Hepatocyte (in vitro differentiated cells): ENCODE measurements around the gene MFAP3. TPM values are rescaled to one million over a fixed set of nuclear protein-coding genes. Genes with fewer than 3 reads are reported as not detected.

Experiments used
- DNase-seq: peaks from one replicate; pipeline ENCODE4 v3.0.0-alpha.2; 2016; ENCODE audit warnings: low spot score
- H2AFZ ChIP-seq: fragments of 200-600 bp; sonication (generic); 2 replicates; pipeline ENCODE4 v1.6.0; 2016; ENCODE audit warnings: antibody characterized with exemption, mild to moderate bottlenecking
- H3K27ac ChIP-seq: fragments of 200-600 bp; sonication (generic); 2 replicates; pipeline ENCODE4 v1.5.1; 2016; ENCODE audit warnings: mild to moderate bottlenecking
- H3K27me3 ChIP-seq: fragments of 200-600 bp; sonication (generic); 2 replicates; pipeline ENCODE4 v1.6.1; 2016
- H3K36me3 ChIP-seq: fragments of 200-600 bp; sonication (generic); replicated peaks from 2 replicates; pipeline ENCODE4 v1.5.1; 2016; ENCODE audit warnings: low read depth; ENCODE audit not compliant: insufficient read depth
- H3K4me1 ChIP-seq: fragments of 200-600 bp; sonication (generic); 2 replicates; pipeline ENCODE4 v1.5.1; 2016; ENCODE audit warnings: mild to moderate bottlenecking, moderate library complexity; ENCODE audit not compliant: insufficient read depth
- H3K4me2 ChIP-seq: fragments of 200-600 bp; sonication (generic); 2 replicates; pipeline ENCODE4 v1.6.0; 2016
- H3K4me3 ChIP-seq: fragments of 200-600 bp; sonication (generic); 2 replicates; pipeline ENCODE4 v1.5.1; 2016; ENCODE audit warnings: mild to moderate bottlenecking
- H3K79me2 ChIP-seq: fragments of 200-600 bp; sonication (generic); 2 replicates; pipeline ENCODE4 v1.6.0; 2017; ENCODE audit warnings: mild to moderate bottlenecking
- H3K9me2 ChIP-seq: fragments of 200-600 bp; sonication (generic); replicated peaks from 2 replicates; pipeline ENCODE4 v1.6.0; 2017; ENCODE audit warnings: mild to moderate bottlenecking; ENCODE audit not compliant: insufficient read depth
- H3K9me3 ChIP-seq: fragments of 200-600 bp; sonication (generic); 2 replicates; pipeline ENCODE4 v1.5.1; 2016; ENCODE audit warnings: low read depth, mild to moderate bottlenecking
- H4K20me1 ChIP-seq: fragments of 200-600 bp; sonication (generic); 2 replicates; pipeline ENCODE4 v1.6.0; 2016; ENCODE audit warnings: mild to moderate bottlenecking; ENCODE audit not compliant: insufficient read depth, poor library complexity, severe bottlenecking
- EZH2 ChIP-seq: fragments of 200-600 bp; sonication (generic); IDR thresholded peaks from 2 replicates; pipeline ENCODE4 v1.6.1; 2016; ENCODE audit warnings: antibody characterized with exemption, mild to moderate bottlenecking, borderline replicate concordance
- EZH2phosphoT487 ChIP-seq: fragments of 200-600 bp; sonication (generic); IDR thresholded peaks from one replicate; pipeline ENCODE4 v1.6.1; 2018; ENCODE audit warnings: antibody characterized with exemption, mild to moderate bottlenecking, low read depth, moderate library complexity; ENCODE audit not compliant: unreplicated experiment, severe bottlenecking
- WGBS: methylation state at CpG from one replicate; pipeline ENCODE4 v1.1.6; 2016; ENCODE audit warnings: low lambda C conversion rate; ENCODE audit errors: missing lambda C conversion rate; 5-methylcytosine and 5-hydroxymethylcytosine counted together
- polyA plus RNA-seq: library from polyadenylated mRNA; unstranded; fragments of >200 nt; fragmentation: Nextera tagmentation; extraction: Ambion mirVana; gene quantifications from 2 replicates; pipeline ENCODE4 v1.2.1, GENCODE V29; 2016
- total RNA-seq: library from RNA; depleted of rRNA; stranded (reverse); fragments of >200 nt; gene quantifications from 2 replicates; pipeline ENCODE4 v1.2.3, GENCODE V29; 2014
- TF ChIP-seq, protein P1 (sequence below): fragments of 200-600 bp; sonication (generic); IDR thresholded peaks from 2 replicates; pipeline ENCODE4 v1.5.1; 2016; ENCODE audit warnings: antibody characterized with exemption, mild to moderate bottlenecking; ENCODE audit not compliant: poor library complexity

MFAP3 gene
- total and polyA plus RNA-seq, 2 experiments from 2014 or later, result 14.4 to 65.4 TPM

DNA sequence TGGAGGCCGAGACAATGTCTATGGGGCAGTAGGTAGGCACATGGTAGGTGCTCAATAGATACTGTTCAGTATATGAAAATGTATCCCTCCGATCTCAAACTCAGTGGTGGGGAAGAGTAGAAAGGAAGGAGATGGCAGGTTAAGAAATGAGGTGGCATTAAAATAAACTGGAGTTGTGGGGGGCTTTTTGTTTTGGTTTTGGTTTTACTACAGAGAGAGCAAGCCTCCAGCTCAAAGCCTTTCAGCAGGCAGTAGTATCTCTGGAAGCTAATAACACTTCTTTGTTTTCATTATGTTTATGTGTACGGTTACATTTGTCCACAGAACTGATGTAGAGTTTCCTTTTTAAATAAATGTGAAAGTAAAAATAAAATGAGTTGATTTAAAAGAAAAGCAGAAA lies 8.6 kb downstream of the MFAP3 start:
- no peaks in the 10 kb centered on the region for H3K9me2 ChIP-seq
- H3K79me2 ChIP-seq, result peaks cover 27% of the 10 kb centered on the region
- no peak overlapping the region for H3K4me3 ChIP-seq
- TF ChIP-seq EZH2 (no peak), EZH2phosphoT487 (no peak)
- TF ChIP-seq, protein P1, sequence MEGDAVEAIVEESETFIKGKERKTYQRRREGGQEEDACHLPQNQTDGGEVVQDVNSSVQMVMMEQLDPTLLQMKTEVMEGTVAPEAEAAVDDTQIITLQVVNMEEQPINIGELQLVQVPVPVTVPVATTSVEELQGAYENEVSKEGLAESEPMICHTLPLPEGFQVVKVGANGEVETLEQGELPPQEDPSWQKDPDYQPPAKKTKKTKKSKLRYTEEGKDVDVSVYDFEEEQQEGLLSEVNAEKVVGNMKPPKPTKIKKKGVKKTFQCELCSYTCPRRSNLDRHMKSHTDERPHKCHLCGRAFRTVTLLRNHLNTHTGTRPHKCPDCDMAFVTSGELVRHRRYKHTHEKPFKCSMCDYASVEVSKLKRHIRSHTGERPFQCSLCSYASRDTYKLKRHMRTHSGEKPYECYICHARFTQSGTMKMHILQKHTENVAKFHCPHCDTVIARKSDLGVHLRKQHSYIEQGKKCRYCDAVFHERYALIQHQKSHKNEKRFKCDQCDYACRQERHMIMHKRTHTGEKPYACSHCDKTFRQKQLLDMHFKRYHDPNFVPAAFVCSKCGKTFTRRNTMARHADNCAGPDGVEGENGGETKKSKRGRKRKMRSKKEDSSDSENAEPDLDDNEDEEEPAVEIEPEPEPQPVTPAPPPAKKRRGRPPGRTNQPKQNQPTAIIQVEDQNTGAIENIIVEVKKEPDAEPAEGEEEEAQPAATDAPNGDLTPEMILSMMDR, result no peak
- H2AFZ ChIP-seq, result no peak overlapping the region
- peaks cover 4% of the 10 kb centered on the region for H4K20me1 ChIP-seq
- 91% methylated on average over 3 of the region's 3 CpGs for WGBS
- H3K4me2 ChIP-seq, result no peak overlapping the region
- no peak for DNase-seq
- H3K27ac ChIP-seq, result no peak overlapping the region
- no peaks in the 10 kb centered on the region for H3K36me3 ChIP-seq
- no peaks in the 10 kb centered on the region for H3K9me3 ChIP-seq
- H3K4me1 ChIP-seq, result no peaks in the 10 kb centered on the region
- H3K27me3 ChIP-seq, result no peaks in the 10 kb centered on the region

DNA sequence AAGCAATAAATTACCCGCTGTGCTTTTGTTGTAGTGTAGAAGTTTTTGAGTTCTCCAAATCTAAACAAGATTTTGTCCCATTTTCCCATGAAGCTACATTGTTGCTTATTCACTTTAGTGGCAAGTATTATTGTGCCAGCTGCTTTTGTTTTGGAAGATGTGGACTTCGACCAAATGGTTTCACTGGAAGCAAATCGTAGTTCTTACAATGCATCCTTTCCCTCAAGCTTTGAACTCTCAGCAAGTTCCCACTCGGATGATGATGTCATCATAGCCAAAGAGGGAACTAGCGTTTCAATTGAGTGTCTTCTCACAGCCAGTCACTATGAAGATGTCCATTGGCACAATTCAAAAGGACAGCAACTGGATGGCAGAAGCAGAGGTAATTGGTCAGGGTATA lies 10.9 kb downstream of the MFAP3 start:
- no peak for DNase-seq
- Histone ChIP-seq H3K4me3 (no peak overlapping the region), H4K20me1 (peaks cover 4% of the 10 kb centered on the region), H3K4me2 (no peak overlapping the region), H3K27ac (no peak overlapping the region), H2AFZ (no peak overlapping the region), H3K9me3 (no peaks in the 10 kb centered on the region), H3K27me3 (no peaks in the 10 kb centered on the region), H3K4me1 (no peaks in the 10 kb centered on the region), H3K9me2 (no peaks in the 10 kb centered on the region), H3K36me3 (peaks cover 4% of the 10 kb centered on the region), H3K79me2 (peaks cover 16% of the 10 kb centered on the region)
- TF ChIP-seq EZH2 (no peak), EZH2phosphoT487 (no peak)
- TF ChIP-seq, protein P1, result no peak
- WGBS, result 96% methylated on average over 5 of the region's 5 CpGs

DNA sequence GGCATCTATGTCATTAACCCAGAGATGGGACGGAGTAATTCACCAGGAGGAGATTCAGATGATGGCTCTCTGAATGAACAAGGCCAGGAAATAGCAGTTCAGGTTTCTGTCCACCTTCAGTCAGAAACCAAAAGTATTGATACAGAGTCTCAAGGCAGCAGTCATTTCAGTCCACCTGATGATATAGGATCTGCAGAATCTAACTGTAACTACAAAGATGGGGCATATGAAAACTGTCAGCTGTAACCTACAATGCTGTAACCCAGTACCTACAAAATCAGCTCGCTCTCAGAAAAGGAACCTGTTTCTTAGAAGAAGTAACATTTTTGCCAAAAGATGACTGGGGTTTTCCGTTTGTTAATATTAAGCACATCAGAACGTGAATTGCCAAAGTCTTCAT lies 14.7 kb downstream of the MFAP3 start:
- Histone ChIP-seq H3K27ac (no peak overlapping the region), H4K20me1 (peaks cover 13% of the 10 kb centered on the region), H3K36me3 (peaks cover 4% of the 10 kb centered on the region), H3K27me3 (no peaks in the 10 kb centered on the region), H3K9me3 (no peaks in the 10 kb centered on the region), H3K4me3 (no peak overlapping the region), H3K4me2 (no peak overlapping the region), H3K9me2 (no peaks in the 10 kb centered on the region), H3K79me2 (peaks cover 3% of the 10 kb centered on the region), H3K4me1 (no peaks in the 10 kb centered on the region), H2AFZ (no peak overlapping the region)
- TF ChIP-seq EZH2phosphoT487 (no peak), EZH2 (no peak)
- TF ChIP-seq, protein P1, result no peak
- WGBS, result 98% methylated on average over 4 of the region's 4 CpGs
- no peak for DNase-seq

DNA sequence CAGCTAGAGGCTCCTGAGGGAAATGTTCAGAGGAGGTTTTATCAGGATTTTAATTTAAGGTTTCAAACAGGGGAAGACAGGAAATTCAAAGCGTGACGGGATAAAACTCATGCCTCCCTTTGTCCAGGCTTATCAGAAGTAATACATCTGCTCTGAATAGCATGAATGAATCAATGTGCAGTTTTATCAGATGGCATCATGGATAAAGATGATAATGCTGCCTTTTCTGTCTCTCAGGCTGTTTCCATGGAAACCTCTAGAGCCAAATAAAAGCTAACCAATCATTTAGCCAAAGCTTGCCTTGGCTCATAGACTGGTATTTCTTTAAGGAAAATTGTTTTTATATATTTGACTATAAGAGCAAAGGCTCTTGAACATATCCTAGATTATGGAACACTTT lies 16.4 kb downstream of the MFAP3 start:
- TF ChIP-seq EZH2, result no peak
- Histone ChIP-seq H3K27me3 (no peaks in the 10 kb centered on the region), H3K9me2 (no peaks in the 10 kb centered on the region), H3K36me3 (peaks cover 4% of the 10 kb centered on the region), H2AFZ (no peak overlapping the region), H3K4me2 (no peak overlapping the region), H3K9me3 (no peaks in the 10 kb centered on the region), H3K4me1 (no peaks in the 10 kb centered on the region), H3K27ac (no peak overlapping the region), H3K4me3 (no peak overlapping the region), H3K79me2 (peaks cover 3% of the 10 kb centered on the region), H4K20me1 (peaks cover 13% of the 10 kb centered on the region)
- DNase-seq, result no peak
- WGBS, result 93% methylated on average over 2 of the region's 2 CpGs
